NCI-H446 (cell line): ENCODE results near the gene ATRNL1.
"Not testable (repeated sequence)": the region's sequence is repeated elsewhere in the genome, so short reads cannot be mapped to it uniquely, and the experiment has no call there.

Experiments used
- DNase-seq, 2 experiments: peaks; one replicate each; lab custom pipeline; 2025; lab: John Stamatoyannopoulos, UW

Gene ATRNL1

DNA sequence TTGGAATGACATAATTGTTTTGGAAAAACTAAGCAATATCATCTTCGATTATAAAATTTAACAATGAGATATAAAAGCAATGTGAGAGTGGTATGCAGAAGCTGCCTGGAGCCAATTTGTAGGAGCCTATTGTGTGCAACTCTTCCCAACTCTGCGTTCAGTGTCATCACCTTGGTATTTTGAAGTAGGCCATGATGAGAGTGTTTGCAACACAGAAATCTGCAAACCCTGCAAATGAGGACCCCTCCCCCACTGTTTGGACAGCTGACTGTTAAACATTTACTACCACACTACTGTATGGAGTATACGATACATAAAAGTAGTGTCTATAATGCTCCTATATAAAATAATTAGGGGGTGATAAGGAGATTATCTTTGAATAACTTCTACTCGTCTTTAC lies 531.3 kb downstream of the ATRNL1 start:
- DNase-seq: no peak

DNA sequence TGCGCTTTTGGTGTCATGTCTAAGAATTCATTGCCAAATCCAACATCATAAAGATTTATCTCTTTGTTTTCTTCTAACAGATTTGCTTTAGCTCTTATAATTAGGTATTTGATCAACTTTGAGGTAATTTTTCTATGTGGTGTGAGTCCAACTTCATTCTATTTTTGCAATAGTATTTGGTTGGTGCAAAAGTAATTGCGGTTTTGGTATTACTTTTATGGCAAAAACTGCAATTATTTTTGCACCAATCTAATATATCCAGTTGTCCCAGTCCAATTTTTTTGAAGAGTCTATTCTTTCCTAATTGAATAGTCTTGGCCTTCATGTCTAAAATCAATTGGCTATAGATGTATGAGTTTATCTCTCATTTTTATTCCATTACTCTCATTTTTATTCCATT lies 535.5 kb downstream of the ATRNL1 start:
- DNase-seq: no peak

DNA sequence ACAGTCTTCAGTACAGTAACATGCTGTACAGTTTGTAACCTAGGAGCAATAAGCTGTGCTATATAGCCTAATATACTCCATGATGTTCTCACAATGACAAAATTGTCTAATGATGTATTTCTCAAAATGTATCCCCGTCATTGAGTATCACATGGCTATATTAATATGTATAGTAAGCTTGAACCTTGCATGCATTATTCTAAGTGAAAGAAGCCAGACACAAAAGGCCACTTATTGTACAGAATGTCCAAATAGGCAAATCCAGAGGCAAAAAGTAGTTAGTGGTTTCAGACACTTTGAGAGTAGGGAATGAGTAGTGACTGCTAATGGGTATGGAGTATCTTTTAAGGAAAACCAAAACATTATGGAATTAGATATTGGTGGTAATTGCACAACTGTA lies 545.1 kb downstream of the ATRNL1 start:
- DNase-seq: no peak

DNA sequence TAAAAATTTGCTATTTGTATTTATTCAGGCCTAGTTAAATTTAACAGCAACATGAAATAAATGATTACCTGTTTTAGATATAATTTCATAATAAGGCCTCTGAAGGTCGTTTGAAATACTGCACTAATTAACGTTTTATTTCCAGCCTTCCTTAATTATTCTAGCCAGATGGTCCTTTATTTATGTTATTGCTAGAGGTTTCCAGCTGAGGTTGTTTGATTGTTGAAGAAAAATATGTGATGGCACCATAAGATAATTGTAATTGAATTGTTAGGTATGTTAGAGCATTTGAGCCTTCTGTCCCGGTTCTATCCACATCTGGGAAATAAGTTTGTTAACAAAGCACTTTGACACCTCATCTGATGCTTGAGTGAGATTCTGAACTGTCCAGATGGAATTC lies 556.1 kb downstream of the ATRNL1 start:
- no peak for DNase-seq

DNA sequence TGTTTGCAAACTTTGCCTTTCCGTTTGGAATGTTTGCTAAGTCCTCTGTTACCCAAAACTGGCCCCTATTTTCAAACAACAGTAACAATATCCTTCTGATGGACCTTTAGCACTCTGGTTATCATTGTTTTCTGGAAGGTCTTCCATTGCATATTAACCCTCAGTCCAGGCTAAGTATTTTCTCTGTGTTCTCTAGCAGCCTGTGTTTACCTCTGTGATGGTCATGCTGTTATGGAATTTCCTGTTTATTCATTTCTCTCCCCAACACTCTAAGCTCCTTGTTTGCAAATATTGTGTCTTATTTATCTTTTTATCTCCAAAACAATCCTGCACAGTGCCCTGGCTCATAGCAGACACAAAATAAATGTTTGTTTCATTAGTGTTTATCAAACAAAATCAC lies 560.3 kb downstream of the ATRNL1 start:
- DNase-seq: no peak

DNA sequence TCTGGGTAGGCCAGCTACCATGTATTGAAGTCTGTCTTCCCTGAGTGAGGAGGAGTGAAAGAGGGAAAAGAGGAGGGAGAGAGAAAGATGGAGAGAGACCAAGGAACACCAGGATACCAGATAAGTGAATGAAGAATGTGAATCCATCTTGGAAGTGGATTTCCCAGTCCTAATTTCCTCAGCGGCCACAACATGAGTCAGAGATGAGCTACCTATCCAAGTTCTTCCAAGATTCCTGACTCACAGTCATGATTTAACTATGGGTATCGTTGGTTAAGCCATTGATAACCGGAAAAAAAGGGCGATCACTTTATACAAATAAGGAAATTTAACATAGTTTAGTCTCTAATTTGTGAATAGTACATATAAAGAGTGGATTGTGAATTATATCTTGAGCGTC lies 561.8 kb downstream of the ATRNL1 start:
- DNase-seq: no peak

DNA sequence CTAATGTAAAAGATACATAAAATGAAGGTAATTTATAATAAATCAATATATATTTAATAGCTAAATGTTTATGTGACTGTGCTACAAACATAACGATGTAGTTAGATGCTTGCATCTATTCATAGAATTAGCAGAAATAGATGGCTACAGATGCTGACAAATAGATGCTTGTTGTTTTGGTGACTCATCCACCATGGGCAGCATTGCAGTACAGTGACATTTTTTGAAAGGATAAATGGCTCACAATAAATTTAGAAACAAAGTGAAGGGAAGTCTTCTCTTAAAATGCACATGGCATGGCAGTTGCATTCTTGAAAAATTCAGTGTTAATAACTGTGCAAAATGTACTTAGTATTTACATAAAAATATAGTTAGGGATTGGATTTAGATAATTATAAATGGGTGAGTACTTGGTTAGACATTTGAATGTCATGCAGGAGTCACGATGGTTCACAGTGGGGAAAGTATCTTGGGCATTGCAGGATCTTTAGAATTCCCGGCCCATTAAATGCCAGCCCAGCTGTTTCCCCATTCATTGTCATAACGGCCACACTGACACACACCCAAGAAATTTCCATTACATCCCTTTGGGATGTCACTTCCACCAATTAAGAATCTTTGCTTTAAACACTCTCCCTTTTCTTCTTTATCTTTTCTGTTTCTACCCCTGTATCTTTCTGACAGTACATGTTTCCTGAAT lies 564.1 kb downstream of the ATRNL1 start:
- no peak for DNase-seq

DNA sequence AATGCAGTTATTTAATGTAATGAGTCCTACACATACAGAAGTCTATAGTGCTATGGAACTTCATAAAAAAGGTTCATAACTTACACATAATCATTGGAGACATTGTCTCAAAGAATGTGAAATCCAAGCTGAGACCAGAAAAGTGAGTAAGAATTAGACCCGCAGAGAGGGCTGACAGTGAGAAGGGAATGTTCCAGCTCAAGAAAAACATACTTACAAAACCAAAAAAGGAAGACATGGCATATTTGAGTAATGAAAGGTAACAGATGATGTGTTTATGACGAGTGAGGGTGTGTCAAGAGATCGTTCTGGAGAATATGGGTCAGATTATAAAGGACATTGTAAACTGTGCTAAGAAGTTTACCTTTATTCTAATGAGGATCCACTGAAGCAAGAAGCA lies 566.5 kb downstream of the ATRNL1 start:
- DNase-seq: no peak

DNA sequence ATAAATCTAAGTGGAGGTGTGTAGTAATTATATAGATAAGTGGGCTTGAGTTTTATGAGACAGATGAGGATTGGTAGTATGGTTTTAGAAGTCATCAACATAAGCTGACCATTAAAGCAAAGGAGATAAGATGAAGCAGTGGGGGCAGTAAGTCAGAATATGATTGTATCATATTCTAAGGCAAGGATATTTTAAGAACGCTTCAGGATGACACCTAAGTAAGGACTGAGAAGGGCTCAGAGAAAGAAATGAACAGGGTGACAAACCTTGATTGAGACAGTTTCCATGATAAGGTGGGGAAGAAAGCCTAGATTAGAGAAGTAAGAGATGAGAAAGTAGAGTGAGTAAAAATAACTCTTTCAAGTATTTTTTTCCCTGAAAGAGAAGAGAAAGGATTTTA lies 567.2 kb downstream of the ATRNL1 start:
- no peak for DNase-seq

DNA sequence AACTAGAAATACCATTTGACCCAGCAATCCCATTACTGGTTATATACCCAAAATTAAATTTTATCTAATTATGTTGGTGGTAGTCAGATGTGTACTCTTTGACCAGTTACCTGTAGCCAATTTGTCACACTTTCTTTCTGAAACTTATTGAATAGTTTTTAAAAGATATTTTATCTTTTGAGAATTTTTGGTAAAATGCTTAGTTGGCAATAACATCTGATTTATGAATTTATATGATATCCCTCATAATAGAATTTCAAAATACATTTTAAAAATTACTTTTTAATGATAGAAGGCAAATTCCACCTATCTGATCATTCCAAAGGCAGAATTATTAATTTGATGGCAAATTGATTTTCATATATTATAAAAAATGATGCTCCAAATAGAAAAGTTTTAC lies 569.3 kb downstream of the ATRNL1 start:
- DNase-seq: no peak

DNA sequence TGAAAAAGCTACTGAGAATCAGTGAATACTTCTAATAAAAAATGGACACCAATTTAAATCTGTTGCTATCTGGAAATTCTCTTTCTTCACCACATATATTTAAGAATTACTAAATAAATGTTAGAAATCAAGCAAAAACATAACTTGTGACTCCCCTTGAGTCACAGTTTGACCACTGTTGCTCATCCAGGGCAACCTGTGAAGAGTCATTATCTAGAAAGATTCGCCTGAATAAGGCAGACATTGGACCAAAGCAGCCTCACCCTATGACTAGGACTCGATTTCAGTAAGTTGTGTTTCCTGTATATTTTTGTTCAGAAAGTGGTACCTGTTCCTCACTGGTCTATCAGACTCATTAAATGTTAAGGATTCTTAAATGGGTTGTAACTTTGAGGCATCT lies 572.4 kb downstream of the ATRNL1 start:
- DNase-seq: no peak

DNA sequence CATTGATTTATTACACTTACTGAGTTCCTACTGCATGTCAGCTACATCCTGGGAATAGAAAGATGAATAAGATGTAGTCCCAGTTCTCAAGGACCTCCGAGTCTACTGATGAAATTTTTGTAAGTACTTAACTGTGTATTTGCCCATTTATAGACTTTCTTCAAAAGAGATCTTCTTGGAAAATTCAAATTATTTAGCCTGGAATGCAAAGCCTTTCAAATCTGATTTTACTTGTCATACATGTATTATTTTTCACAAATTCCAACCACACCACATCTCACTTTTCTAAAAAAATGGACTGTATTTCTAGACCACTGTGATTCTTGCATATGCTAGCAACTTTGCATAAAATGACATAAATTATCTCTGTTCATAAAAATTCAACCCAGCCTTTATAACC lies 581.3 kb downstream of the ATRNL1 start:
- no peak for DNase-seq

DNA sequence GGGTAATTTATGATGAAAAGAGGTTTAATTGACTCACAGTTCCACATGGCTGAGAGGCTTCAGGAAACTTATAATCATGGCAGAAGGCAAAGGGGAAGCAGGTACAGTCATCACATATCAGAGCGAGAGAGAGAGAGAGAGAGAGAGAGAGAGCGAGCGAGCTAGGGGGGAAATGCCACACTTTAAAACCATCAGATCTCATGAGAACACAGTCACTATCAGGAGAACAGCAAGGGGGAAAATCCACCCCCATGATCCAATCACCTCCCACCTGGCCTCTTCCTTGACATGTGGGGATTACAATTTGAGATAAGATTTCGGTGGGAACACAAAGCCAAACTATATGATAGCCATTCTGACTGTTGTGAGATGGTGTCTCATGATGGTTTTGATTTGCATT lies 603.6 kb downstream of the ATRNL1 start:
- DNase-seq: no peak

DNA sequence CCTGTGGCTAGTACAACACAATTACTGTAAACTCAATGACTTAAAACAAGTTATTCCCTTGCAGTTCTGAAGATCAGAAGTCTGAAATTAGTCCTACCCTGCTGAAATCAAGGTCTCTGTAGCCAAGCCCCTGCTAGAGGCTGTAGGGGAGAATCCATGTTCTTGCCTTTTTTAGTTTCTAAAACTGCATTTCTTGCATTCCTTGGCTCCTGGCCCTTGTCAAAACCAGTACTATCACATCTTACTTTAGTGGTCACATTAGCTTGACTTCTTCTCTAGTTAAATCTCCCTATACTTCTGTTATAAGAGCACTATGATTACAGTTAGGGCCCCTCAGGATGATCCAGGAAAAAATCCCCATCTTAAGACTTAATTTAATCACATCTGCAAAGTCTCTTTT lies 612.9 kb downstream of the ATRNL1 start:
- no peak for DNase-seq

DNA sequence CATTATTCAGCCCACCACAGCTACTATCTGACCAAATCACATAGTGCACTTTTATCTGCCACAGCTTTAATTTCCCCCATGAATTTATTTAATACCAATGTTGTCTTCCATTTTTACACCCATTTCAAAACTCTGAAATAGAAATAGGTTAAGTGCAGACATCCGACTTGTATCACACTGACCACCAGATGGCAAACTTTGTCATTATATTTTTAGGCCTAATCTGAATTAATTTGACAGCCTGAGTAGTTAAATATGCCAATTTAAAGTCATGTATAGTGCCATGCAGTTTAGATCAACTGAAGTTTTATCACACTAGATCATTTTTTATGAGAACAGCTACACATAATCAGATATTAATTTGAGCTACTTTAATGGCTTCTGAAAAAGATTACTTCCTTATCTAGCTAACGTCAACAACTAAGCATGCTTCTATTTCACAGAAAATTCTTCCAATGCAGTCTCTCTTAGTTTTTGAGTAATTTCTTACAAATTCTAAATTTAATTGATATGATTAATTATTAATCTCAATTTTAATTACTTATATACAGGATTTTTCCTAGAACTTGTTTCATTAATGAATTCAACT lies 613.4 kb downstream of the ATRNL1 start:
- no peak for DNase-seq

DNA sequence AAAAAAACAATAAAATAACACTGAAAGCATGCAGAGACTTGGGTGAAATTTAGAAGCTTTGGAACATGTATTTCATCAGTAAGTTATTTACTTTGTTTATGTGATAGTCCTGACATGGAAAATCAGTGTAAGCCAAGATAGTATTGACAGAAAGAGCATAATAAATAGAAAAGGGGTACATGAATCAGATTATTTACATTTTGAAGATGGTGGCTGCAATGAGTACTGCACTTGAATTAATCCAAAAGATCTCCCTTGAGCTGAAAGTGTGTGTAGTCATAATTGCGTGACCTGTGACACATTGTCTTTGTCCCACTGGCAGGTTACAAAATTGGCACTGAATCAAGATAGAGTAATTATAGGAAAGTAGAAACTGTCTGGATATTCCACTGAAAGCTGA lies 617.0 kb downstream of the ATRNL1 start:
- no peak for DNase-seq

DNA sequence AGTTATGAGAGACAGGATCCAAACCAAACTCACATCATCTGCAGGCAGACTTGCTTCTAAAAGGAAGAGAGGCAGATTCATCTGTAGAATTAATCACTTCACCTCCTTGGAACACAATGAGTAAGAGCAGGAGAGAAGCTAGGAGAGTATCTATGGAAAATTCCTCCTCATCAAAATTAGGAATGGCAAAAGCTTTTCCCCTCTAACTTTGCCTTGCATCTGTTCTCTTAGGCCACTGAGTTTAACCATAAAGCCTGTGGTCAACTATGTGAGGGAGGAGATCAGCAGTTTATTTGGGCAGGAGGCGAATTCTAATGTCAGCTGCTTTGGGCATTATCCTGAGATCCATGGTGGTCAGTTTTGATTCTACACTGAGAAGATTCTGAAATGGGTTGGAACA lies 618.1 kb downstream of the ATRNL1 start:
- DNase-seq: no peak

DNA sequence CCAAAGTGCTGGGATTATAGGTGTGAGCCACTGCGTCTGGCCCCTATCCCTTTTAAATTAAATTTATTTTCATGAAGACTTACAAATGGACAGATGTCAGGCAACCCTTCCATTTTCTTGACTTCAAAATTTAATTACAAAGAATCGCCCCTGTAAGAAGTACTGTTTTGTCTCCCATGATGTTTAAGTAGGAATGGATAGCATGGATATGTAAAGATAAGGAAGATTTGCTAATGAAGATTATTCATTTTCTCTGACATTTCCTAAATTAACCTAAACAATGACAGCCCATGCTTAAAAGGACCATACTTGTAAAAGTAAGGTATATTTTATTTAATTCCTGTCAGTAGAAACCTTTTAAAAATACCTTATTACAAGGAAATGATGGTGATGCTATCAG lies 627.0 kb downstream of the ATRNL1 start:
- no peak for DNase-seq

DNA sequence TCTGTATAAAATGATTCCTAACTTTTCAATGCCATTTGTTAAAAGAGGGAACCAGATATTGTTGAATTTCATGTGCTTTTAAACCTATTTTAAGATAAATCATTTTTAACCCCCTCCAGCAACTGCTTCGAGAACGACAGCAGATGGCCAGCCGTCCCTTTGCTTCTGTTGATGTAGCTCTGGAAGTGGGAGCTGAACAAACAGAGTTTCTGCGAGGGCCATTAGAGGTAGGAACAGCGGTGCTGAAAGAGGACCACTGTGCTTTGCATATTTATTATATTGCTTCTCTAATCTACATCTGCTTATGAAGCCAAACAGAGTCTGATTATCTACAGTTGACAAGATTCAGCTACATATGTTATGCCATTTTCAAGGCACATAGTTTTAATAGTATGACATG lies 634.0 kb downstream of the ATRNL1 start:
- no peak for DNase-seq

DNA sequence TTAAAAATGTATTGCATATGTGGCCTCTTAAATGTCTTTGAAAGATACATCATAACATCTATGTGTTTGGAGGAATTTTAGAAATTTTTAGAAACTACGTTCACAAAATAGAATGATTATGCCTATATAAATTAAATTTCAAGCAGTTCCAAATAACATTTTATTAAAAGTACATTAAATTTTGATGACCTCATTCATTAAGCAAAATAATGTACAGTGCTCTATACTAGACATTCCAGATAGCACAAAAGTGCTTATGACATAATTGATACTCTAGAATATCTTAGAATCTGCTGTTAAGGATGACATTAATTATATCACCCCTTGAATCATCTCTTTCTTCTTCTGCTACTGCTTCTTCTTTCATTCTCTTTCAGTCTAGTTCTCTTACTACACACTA lies 650.9 kb downstream of the ATRNL1 start:
- DNase-seq: no peak

DNA sequence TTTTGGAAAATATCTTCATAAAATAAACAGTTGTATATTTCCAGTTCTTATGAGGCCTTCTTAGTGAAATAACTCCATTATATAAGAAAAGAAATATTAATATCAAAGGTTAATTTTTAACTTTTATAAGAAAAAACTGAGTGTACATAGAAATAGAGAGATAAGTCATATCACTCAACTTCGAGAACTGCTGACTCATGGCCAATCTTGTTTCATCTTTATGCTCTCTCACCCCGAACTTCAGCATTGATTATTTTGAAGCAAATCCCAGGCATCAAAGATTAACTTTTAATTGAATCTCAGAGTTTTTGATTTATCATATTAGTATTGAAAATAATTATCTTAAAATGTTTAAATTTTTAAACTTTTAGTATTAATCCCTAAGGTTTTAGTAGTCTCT lies 652.8 kb downstream of the ATRNL1 start:
- DNase-seq: no peak

DNA sequence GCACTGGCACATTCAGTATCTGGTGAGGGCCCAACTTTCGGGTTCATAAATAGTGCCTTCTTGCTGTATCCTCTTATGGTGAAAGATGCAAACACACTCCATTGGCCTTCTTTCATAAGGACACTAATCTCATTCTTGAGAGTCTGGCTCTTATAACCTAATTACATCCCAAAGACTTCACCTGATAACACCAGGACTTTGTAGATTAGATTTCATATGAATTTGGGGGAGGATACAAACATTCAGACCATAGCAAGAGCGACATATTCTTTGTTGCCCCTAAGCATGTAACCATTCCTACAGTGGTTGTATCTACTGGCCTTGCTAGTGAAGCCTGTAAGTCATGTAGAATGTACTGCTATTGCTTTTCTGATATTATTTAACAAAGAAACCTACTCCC lies 654.6 kb downstream of the ATRNL1 start:
- DNase-seq: no peak

DNA sequence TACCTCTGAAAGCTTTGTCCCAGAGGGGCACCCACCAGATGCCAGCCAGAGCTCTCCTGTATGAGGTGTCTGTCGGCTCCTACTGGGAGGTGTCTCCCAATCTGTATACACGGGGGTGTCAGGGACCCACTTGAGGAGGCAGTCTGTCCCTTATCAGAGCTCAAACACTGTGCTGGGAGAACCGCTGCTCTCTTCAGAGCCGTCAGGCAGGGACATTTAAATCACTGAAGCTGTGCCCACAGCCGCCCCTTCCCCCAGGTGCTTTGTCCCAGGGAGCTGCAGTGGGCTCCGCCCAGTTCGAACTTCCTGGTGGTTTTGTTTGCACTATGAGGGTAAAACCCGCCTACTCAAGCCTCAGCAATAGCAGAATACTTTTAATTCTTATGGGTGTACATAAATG lies 665.3 kb downstream of the ATRNL1 start:
- not testable (repeated sequence) for DNase-seq

DNA sequence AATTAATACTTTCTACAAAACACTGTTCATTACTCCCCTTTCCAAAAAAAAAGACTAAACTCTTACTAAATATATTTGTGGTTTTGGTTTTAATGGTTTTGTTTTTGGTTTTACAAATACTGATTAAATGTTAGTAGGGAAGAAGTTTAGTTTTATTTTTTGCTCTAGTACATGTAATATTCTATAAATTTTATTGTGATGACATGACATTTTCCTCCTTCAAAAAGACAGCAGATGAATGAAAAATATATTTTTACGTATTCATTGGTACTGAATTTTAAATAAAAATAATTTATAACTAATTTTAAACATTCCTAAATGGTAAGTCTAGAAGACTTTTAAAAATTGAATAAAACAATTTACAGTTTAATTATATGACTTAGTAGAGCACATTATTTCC lies 667.0 kb downstream of the ATRNL1 start:
- DNase-seq: no peak
